NCI-H2107 (cell line): ENCODE measurements around the gene SAE1.
A peak's percentile ranks its signal among the peaks of the same experiment; 100 is the strongest.

Experiments
- DNase-seq: peaks from one replicate; lab custom pipeline; 2025; lab: John Stamatoyannopoulos, UW

SAE1 gene

GRCh38 chr19:47106821-47107201 is 23.8 kb upstream of the SAE1 start:
- DNase-seq, result no peak

- DNase-seq, result no peak
These were observed 23.3 kb upstream of the SAE1 start for GRCh38 chr19:47107202-47107952.

DNA sequence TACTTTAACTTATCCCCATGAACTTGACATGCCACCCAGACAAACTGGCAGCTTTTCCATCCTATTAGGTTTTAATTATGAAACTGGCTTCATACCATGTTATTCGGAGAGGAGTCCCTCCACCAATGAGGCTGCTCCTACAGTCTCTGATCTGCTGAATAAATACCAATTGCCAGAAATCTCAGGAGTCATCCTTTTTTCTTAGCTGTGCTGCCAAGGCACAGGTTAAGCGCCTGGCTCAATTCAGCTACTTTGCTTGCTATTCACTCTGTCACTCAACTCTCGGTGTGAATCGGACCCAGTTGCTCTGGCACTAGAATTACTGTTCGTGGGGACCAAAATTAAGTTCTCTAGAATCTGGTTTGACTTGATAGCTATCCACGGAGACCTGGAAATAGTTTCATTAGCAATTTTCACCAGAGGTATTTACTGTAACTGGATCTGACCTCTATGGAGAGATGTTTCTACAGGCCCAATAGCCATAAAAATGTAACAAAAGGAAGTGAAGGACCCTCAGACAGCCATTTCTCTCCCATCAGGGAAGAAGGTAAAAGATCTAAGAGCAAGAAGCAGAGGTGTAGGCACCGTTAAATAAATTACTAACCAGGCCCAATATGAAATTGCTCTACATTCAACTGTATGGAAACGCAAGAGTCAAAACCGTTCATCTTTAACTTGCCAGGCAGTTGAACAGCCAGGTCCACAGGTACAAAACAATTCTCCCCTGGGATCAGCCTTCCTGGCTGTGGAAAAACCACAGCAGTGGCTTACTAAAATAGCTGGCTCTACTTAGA is 22.5 kb upstream of the SAE1 start:
- peak; percentile 36 for DNase-seq

GRCh38 chr19:47109177-47109540 is 21.5 kb upstream of the SAE1 start:
- no peak for DNase-seq

GRCh38 chr19:47109541-47110375 is 20.9 kb upstream of the SAE1 start:
- no peak for DNase-seq

- DNase-seq, result no peak
These were observed 20.1 kb upstream of the SAE1 start for GRCh38 chr19:47110521-47111005.

DNA sequence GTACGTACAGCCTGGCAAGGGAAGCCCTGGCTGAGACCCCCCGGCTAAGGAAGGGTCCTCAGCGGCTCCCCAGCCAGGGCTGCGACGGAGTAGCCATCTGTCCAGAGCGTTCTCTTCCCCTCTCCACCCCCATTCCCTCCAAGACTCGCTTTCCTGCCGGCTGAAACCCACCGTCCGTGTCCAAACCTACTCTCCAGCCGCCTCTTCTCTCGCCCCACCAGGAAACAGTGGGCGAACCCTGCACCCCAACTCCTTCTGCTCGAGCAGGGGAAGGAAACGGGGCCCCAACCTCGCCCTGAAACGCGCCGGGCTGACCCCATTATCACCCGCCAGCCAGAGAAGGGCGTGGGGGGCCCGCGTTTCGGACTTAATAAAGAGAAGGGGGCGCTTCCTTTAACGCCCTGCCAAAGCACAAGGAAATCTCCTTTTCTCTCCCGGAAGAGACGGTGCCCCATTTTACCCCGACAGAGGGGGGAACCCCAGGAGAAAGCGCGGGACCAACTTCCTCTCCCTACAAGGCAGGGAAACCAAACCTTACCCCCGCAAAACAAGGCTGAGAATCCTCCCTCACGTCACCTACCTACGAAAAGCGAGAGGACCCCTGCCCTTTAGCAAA is 19.5 kb upstream of the SAE1 start:
- no peak for DNase-seq

GRCh38 chr19:47111682-47112165 is 18.9 kb upstream of the SAE1 start:
- DNase-seq, result no peak

- DNase-seq, result peak; percentile 70
These were observed 18.3 kb upstream of the SAE1 start for GRCh38 chr19:47112166-47112996.

DNA sequence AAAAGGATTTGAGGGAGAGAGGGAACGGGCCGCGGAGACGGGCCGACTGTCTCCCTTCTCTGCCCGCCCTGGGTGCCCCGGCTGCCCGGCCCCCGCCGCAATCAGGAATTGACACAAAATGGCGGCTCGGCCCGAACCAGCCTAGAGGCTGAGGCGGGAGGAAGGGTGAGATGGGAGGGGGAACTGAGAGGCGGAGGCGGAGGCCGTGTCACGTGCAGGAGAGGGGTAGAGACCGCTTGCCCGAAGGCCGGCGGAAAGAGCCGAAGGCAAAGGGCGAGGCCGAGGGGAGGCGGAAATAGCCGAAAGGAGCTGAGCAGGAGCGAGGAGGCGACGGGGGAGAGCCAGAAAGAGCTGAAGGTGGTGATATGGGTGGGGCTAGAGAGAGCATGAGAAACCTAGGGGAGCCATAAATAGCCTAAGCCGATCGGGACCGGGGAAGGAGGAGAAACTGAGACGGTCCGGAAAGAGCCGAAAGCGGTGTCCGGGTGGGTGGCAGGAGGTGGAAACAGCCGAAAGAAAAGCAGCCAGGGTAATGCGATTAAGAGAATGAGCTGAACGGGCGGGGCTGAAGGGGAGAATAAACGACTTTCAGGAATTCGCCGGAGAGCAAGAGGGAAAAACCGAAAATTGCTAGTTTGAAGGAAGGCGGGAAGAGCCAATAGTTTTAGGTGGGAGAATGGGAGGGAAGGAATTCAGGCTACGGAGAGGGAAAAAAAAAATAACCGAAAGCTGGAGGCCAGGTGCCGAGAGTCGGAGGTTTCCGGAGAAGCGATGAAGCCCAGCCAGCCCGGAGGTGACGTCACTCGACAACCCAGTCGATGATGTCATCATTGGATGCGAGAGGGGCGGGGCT is 17.4 kb upstream of the SAE1 start, which contains the start of gene ZC3H4:
TSS of gene ZC3H4 (minus strand) at position 780 of the 853 bp plus-strand sequence. CDS start 1,192 bp downstream, outside the sequence.
- DNase-seq, result peak; percentile 94

GRCh38 chr19:47113850-47114651 is 16.6 kb upstream of the SAE1 start:
- DNase-seq, result no peak

DNA sequence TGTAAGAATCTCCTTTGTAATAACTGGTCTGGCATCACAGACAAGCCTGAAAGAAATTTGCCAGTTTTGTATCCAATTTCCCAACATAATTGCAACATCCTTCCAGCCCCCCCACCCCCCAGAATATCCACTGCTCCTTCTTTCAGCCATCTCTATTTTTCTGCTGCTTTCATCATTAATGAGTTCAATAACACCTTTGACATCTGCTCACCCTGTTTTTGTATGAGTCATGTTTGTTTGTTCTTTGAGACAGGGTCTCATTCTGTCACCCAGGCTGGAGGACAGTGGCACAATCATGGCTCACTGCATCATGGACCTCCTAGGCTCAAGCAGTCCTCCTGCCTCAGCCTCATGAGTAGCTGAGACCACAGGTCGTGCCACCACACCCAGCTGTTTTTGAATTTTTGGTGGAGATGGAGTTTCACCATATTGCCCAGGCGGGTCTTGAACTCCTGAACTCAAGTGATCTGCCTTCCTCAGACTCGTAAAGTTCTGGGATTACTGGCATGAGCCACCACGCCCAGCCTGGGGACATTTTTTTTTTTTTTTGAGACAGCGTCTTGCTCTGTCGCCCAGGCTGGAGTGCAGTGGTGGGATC is 10.1 kb upstream of the SAE1 start:
- DNase-seq, result no peak

DNA sequence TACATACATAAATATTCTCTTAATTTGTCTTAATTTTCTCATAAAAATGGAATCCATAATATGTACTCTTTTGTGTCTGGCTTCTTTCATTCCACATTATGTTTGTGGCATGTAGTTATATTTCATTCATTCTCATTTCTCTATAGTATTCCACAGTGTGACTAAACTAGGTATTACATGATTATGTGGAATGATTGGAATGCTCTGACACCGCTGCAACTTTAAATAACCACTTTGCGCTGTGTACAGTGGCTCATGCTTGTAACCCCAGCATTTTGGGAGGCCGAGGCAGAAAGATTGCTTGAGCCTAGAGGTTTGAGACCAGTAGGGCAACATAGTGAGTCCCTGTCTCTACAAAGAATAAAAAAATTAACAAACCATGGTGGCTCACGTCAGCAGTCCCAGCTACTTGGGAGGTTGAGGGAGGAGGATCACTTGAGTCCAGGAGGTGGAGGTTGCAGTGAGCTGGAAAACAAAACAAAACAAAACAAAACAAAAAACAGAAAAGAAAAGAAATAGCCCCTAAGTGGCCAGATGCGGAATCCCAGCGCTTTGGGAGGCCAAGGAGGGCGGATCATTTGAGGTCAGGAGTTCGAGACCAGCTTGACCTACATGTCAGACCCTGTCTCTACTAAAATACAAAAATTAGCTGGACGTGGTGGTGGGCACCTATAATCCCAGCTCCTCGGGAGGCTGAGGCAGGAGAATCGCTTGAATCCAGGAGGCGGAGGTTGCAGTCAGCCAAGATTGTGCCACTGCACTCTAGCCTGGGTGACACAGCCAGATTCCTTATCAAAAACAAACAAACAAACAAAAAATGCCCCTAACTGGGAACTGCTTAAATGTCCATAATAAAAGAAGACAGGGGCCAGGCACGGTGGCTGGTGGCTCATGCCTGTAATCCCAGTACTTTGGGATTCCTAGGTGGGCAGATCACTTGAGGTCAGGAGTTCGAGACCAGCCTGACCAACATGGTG is 8.0 kb upstream of the SAE1 start:
- DNase-seq, result no peak

DNA sequence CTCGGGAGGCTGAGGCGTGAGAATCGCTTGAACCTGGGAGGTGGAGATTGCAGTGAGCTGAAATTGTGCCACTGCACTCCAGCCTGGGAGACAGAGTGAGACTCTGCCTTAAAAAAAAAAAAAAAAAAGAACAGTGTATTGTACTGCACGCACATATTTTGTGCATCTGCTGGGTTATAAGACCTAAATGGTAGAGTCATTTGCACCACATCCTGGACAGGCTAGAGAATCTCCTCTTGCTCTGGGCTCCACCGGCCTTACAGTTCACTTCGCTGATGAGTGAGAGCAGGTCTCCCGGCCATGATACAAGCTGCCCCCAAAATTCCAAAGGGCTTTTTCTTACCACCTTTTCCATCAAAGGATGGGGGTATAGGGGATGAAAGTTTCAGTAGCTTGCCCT is 7.2 kb upstream of the SAE1 start:
- no peak for DNase-seq

DNA sequence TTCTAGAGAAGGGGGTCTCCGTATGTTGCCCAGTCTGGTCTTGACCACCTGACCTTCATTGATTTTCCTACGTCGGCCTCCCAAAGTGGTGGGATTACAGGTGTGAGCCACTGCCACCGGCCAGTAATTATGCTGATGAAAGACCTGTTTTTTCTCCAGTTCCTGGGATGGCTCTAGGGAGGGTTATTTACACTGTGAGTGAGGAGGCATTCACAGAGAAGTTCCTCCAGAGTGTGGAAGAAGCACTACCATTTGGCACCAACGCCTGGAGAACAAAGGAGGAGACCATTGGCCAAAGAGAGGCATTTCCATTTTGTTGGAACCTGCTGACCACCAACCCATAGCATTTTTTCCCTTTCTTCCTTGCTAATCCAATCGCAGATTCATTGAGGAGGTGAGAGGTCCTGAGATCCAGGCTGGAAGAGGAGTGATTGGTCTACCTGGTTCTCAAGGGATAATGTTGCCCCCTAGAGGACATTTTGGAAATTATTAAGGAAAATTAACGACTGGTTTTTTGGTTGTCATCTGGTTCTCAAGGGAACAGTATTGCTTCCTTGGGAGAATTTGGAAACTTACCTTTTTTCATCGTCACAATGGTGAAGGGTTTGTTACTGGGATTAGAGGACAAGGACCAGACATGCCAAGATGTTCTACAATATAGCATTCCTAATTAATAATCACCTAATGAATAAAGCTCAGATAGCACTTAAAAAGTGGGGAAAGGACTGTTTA is 5.5 kb upstream of the SAE1 start:
- DNase-seq, result peak; percentile 51

DNA sequence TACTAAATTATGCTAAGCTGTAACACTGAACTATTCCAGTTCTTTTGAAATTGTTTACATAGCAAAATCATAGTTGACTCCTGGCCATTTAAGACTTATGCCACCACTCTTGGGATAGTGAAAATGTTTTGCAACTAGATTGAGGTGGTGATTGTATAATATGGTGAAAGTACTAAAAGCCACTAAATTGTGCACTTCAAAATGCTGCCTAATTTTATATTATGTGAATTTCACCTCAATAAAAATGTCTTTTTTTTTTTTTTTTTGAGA is 5.0 kb upstream of the SAE1 start:
- no peak for DNase-seq

- no peak for DNase-seq
These were observed 1.1 kb upstream of the SAE1 start for GRCh38 chr19:47129579-47129978.
